Adrenal gland (tissue), 12 donors: ENCODE results near the gene GDF7. TPM values are rescaled to one million over a fixed set of nuclear protein-coding genes. Genes with fewer than 3 reads are reported as not detected.

Source experiments
- DNase-seq, 7 donors: peaks; one replicate each; pipeline ENCODE4 v3.0.0-alpha.2; 2019 to 2020
- H3K27ac ChIP-seq, 5 donors: fragments of 200-600 bp; sonication (generic) in 4 of 5; 1 replicate in 3 of 5; 2 replicates in 2 of 5; pipeline versions ENCODE4 v1.5.1 to v1.8.0; 2016 to 2020; ENCODE audit warnings: mild to moderate bottlenecking in 1 of 5
- H3K27me3 ChIP-seq: fragments of 200-600 bp; 2 replicates; pipeline ENCODE4 v1.8.0; 2021
- H3K36me3 ChIP-seq, 2 donors: fragments of 200-600 bp; replicated peaks in 1 of 2; 1 replicate in 1 of 2; 2 replicates in 1 of 2; pipeline versions ENCODE4 v1.5.1 to v1.8.0; 2018 to 2022
- H3K4me1 ChIP-seq, 2 donors: fragments of 200-600 bp; replicated peaks in 1 of 2; 1 replicate in 1 of 2; 2 replicates in 1 of 2; pipeline versions ENCODE4 v1.5.1 to v1.8.0; 2018 to 2021
- H3K4me3 ChIP-seq, 4 donors: fragments of 200-600 bp; sonication (generic) in 3 of 4; one replicate each; pipeline ENCODE4 v1.5.1; 2016 to 2018
- H3K9me3 ChIP-seq, 3 donors: fragments of 200-600 bp; sonication (generic) in 1 of 3; replicated peaks in 1 of 3; 1 replicate in 2 of 3; 2 replicates in 1 of 3; pipeline versions ENCODE4 v1.5.1 to v1.8.0; 2016 to 2021
- POLR2A ChIP-seq, 2 donors: fragments of 450-650 bp; IDR thresholded peaks; one replicate each; pipeline ENCODE4 v1.6.1; 2017; ENCODE audit warnings: antibody characterized with exemption in 2 of 2, mild to moderate bottlenecking in 2 of 2, moderate library complexity in 1 of 2
- WGBS, 4 donors: extraction: QIAGEN DNeasy Blood & Tissue Kit in 2 of 4; methylation state at CpG; one replicate each; pipeline versions ENCODE4 v1.1.5 to v1.1.7; 2013 to 2017; 5-methylcytosine and 5-hydroxymethylcytosine counted together
- intact Hi-C, 2 donors: fragments of 100-400 bp; cut with DNase I; formaldehyde crosslinking; loops; one replicate each; pipeline versions ENCODE4 v1.14.1 to v1.15.0; 2022 to 2023
- polyA plus RNA-seq, 3 donors: library from polyadenylated mRNA; stranded (reverse); fragments of 200-250 nt in 2 of 3; fragments of 350-450 nt in 1 of 3; fragmentation: Illumina TruSeq in 1 of 3; extraction: RNeasy Lipid Tissue Mini Kit (QIAGEN cat#74804) in 1 of 3; gene quantifications; one replicate each; pipeline ENCODE4 v1.2.3, GENCODE V29; 2013 to 2014
- total RNA-seq, 9 donors: library from RNA; depleted of rRNA in 4 of 9; stranded (reverse); fragments of >200 nt in 4 of 9; fragments of 120-200 nt in 1 of 9; fragmentation: NEBNext Ultra II Directional in 1 of 9; extraction: Animal tissue kit (Norgen Biotek cat#: 25700) in 1 of 9; gene quantifications; one replicate each; pipeline versions ENCODE4 v1.1.0 to v1.2.4, GENCODE V29; 2013 to 2023
- TF ChIP-seq, protein P1 (sequence below), 6 experiments: fragments of 450-650 bp in 4 of 6; fragments of 200-600 bp in 2 of 6; sonication (generic) in 1 of 6; IDR thresholded peaks; 1 replicate in 5 of 6; 2 replicates in 1 of 6; pipeline versions ENCODE4 v1.5.1 to v1.8.0; 2016 to 2021; ENCODE audit warnings: antibody characterized with exemption in 6 of 6, mild to moderate bottlenecking in 2 of 6, moderate library complexity in 1 of 6
- donor health status: healthy with polysubstance abuse.
- donor health status: Bipolar disorder and iron deficiency.
- donor health status: DM: yes; HTN: yes; CAD: no.
- donor health status: DM: no; HTN: no; CAD: no.
- donor health status: DM: no; HTN: no; CAD: no.
- donor health status: DM: yes; HTN: yes; CAD: no.

GDF7 gene
- total and polyA plus RNA-seq, 12 donors = 0.17 to 1.8 (median 0.46) TPM

DNA sequence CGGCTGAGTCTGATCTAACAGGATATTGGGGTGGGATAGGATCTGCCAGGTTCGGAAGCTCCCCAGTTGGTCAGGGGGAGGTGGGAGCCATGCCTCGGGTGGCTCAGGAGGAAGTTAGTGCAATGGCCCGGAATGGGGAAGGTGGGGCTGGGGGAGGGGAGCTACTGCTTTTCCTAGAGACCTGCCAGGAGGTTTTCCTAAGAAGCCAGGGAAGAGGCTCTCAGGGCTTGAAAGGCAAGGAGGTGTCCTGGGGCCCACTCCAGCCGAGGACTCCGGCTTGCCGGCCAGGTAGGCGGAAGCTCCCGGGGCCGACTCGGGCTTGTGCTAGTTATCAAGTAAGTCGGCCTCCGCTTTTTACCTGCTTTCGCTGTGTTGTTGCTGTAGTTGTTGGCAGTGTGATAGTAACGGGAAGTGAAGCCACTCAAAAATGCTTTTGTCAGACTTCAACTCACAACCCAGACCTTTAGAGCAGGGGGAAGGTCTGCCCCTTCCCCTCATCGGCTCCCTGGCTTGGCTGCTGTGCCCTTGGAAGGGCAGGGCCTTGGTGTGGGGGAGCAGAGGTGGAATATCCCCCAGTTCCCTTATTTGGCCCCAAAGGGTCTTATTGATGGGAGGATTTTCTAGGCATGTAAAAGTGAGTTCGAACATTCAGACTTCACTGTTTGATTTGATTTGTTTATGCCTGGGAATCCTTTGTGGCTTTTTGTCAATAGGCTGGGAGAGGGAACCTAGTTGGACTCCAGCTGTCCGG lies 5.4 kb downstream of the GDF7 start:
- H3K27ac ChIP-seq = no peak overlapping the region
- no peaks in the 10 kb centered on the region for H3K9me3 ChIP-seq
- intact Hi-C loops = no loop called here
- TF ChIP-seq POLR2A (IDR thresholded peaks at IDR 0.05) = no peak
- TF ChIP-seq, protein P1, sequence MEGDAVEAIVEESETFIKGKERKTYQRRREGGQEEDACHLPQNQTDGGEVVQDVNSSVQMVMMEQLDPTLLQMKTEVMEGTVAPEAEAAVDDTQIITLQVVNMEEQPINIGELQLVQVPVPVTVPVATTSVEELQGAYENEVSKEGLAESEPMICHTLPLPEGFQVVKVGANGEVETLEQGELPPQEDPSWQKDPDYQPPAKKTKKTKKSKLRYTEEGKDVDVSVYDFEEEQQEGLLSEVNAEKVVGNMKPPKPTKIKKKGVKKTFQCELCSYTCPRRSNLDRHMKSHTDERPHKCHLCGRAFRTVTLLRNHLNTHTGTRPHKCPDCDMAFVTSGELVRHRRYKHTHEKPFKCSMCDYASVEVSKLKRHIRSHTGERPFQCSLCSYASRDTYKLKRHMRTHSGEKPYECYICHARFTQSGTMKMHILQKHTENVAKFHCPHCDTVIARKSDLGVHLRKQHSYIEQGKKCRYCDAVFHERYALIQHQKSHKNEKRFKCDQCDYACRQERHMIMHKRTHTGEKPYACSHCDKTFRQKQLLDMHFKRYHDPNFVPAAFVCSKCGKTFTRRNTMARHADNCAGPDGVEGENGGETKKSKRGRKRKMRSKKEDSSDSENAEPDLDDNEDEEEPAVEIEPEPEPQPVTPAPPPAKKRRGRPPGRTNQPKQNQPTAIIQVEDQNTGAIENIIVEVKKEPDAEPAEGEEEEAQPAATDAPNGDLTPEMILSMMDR (IDR thresholded peaks at IDR 0.05) = no peak
- DNase-seq = peak in 1 of 7 donors; percentile 5
- H3K4me3 ChIP-seq = no peak overlapping the region
- H3K4me1 ChIP-seq = peaks cover 9% of the 10 kb centered on the region in 2 donors
- H3K36me3 ChIP-seq = no peaks in the 10 kb centered on the region
- peaks cover 47% of the 10 kb centered on the region for H3K27me3 ChIP-seq
- 56 to 66% (median 63%) methylated on average over 18 of the region's 18 CpGs for WGBS, 4 donors

DNA sequence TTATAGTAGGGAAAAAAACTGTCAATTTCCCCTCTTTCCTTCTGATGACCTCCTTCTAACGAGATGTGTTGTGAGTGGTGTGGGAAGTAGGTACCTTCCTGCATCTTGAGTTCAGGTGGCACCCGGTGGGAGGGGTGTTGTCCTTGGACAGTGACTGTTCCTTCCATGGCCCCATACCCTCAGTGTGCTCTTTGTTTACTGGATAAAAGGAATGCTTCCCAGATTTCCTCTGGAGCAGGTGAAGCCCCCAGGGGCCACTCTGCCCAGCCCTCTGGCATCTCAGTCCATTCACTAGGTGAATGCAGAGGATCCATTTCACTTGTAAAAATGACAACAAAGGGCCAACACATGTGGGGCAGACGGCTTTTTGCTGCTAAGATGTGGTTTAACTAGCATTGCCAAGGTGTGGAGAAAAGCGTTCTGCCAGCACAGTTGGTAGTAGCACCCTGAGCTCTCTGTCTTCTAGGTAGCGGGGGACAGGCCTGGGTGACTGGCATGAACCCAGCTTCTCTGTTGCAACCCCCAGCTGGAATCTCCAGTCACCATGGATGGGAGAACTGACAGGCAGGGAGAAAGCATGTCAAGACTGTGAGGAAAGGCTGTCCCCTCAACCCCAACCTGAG lies 6.9 kb downstream of the GDF7 start:
- intact Hi-C loops = no loop called here
- H3K9me3 ChIP-seq = no peaks in the 10 kb centered on the region
- peak overlapping the region in 1 of 5 donors; percentile 73 for H3K27ac ChIP-seq
- H3K4me3 ChIP-seq = no peak overlapping the region
- peaks cover 38% of the 10 kb centered on the region for H3K27me3 ChIP-seq
- H3K4me1 ChIP-seq = peaks cover 6 to 9% of the 10 kb centered on the region in 2 donors
- H3K36me3 ChIP-seq = no peaks in the 10 kb centered on the region
- no peak for DNase-seq
- TF ChIP-seq, protein P1 (IDR thresholded peaks at IDR 0.05) = no peak
- TF ChIP-seq POLR2A (IDR thresholded peaks at IDR 0.05) = no peak
- 74 to 83% (median 81%) methylated on average over 3 to 5 of the region's 5 CpGs for WGBS, 4 donors

DNA sequence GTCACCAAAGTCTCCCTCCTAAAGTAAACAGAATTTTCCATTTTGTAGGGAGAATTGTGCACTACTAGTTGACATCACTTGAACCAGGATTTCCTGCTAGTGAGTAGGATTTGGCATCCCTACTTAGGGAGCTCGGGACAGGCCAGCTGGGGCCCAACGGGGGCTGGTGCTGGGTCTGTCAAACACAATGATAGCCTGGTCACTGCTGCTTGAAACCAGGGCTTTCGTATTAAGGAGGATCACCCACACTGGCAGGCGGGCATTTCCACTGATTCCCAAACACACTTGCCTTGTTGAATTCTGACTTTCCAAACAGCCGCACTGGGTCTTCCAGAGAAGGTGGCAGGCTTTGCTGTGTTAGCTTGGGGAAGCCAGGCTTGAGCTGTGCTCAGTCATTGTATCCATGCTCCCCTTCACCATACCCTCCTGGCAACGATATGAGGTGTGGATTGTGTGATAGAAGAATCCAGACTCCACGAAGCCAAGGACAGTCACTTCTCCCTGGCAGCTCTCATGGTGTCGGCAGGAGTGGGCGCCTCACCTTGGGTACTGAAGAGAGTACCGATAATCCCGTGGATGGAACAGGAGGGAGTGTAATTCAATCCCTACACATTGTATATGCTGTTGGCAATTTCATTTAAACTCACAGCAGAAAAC lies 7.5 kb downstream of the GDF7 start:
- Histone ChIP-seq H3K27ac (peak overlapping the region in 1 of 5 donors; percentile 73), H3K36me3 (no peaks in the 10 kb centered on the region), H3K9me3 (no peaks in the 10 kb centered on the region), H3K4me3 (no peak overlapping the region), H3K27me3 (peaks cover 31% of the 10 kb centered on the region), H3K4me1 (peaks cover 6 to 9% of the 10 kb centered on the region in 2 donors)
- DNase-seq = no peak
- TF ChIP-seq, protein P1 (IDR thresholded peaks at IDR 0.05) = no peak
- no peak for TF ChIP-seq POLR2A (IDR thresholded peaks at IDR 0.05)
- WGBS, 4 donors = 40 to 69% (median 59%) methylated on average over 8 to 11 of the region's 11 CpGs
- intact Hi-C loops = no loop called here

DNA sequence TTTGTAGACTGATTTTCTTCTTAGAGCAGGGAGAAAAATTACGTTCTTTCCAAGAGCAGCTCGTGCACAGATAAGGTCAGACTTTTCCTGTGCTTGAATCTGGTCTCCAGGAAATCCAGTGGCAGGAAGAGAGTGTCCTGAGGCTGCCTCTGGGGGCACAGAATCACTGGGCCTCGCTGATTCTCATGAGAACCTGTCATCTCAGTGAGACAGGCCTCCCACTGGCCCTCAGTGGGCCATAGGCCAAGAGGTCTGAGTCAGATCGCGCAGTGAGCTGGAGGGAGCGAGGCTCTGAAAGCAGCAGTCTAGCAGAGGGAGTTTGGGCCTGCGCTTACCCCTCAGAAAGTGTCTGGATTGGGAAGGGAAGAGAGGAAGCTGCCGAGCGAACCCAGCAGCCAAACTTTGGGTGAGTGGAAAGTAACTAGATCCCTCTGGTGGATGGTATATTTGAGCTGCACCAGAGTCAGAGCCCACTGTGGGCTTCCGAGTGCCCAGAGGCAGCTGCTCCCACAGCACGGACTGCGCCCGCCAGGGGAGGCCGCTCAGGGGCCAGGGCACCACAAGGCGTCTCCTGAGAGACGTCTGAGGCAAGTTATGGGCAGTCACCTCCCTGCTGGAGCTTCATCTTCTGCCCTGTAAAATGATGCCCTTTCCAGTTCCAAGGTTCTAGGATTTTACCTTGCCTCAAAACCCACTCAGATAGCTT lies 8.2 kb downstream of the GDF7 start:
- intact Hi-C loops = no loop called here
- TF ChIP-seq, protein P1 (IDR thresholded peaks at IDR 0.05) = peak in 1 of 6 experiments; percentile 18
- TF ChIP-seq POLR2A (IDR thresholded peaks at IDR 0.05) = no peak
- Histone ChIP-seq H3K27me3 (peaks cover 24% of the 10 kb centered on the region), H3K27ac (peak overlapping the region in 1 of 5 donors; percentile 73), H3K4me3 (no peak overlapping the region), H3K4me1 (peaks cover 6 to 9% of the 10 kb centered on the region in 2 donors), H3K36me3 (no peaks in the 10 kb centered on the region), H3K9me3 (no peaks in the 10 kb centered on the region)
- WGBS, 4 donors = 25 to 37% (median 34%) methylated on average over 15 to 16 of the region's 16 CpGs
- DNase-seq = peak; percentile 64 to 87 (median 78)
